OCI-LY1 (cell line): ENCODE results near the gene RPS14.

Experiments
- H2AFZ ChIP-seq: fragments of 200-600 bp; sonication (generic), shearing (Covaris generic); 2 replicates; pipeline ENCODE4 v1.6.0; 2014; ENCODE audit warnings: antibody characterized with exemption, mild to moderate bottlenecking, low read length
- H3F3A ChIP-seq: fragments of 200-600 bp; sonication (generic), shearing (Covaris generic); 2 replicates; pipeline ENCODE4 v1.6.0; 2014; ENCODE audit warnings: mild to moderate bottlenecking, antibody characterized with exemption, low read length, moderate library complexity; ENCODE audit not compliant: insufficient read depth
- H3K27ac ChIP-seq: fragments of 200-600 bp; sonication (generic); 2 replicates; pipeline ENCODE4 v1.5.1; 2014; ENCODE audit warnings: low read length, mixed run types, mild to moderate bottlenecking, low read depth; ENCODE audit not compliant: poor library complexity, severe bottlenecking
- H3K27me3 ChIP-seq: fragments of 200-600 bp; sonication (generic); 2 replicates; pipeline ENCODE4 v1.6.0; 2014; ENCODE audit warnings: antibody characterized with exemption, mild to moderate bottlenecking, low read length, moderate library complexity; ENCODE audit not compliant: insufficient read depth
- H3K36me3 ChIP-seq: fragments of 200-600 bp; sonication (generic); 2 replicates; pipeline ENCODE4 v1.6.1; 2014; ENCODE audit warnings: mild to moderate bottlenecking, antibody characterized with exemption, low read length, moderate library complexity, mixed read lengths; ENCODE audit not compliant: insufficient read depth
- H3K4me1 ChIP-seq: fragments of 200-600 bp; sonication (generic); 2 replicates; pipeline ENCODE4 v1.5.1; 2014; ENCODE audit warnings: mild to moderate bottlenecking, low read length, moderate library complexity; ENCODE audit not compliant: insufficient read depth, severe bottlenecking
- H3K4me2 ChIP-seq: fragments of 200-600 bp; sonication (generic), shearing (Covaris generic); 2 replicates; pipeline ENCODE4 v1.6.1; 2014; ENCODE audit warnings: low read length
- H3K4me3 ChIP-seq: fragments of 200-600 bp; sonication (generic); 2 replicates; pipeline ENCODE4 v1.5.1; 2014; ENCODE audit warnings: low read length, low read depth, mild to moderate bottlenecking, mixed read lengths; ENCODE audit not compliant: poor library complexity, severe bottlenecking
- H3K79me2 ChIP-seq: fragments of 200-600 bp; shearing (Covaris generic); 2 replicates; pipeline ENCODE4 v1.6.1; 2016; ENCODE audit warnings: mixed run types, low read length, mixed read lengths; ENCODE audit not compliant: insufficient read depth
- H3K9ac ChIP-seq: fragments of 200-600 bp; sonication (generic), shearing (Covaris generic); 2 replicates; pipeline ENCODE4 v1.6.1; 2014; ENCODE audit warnings: mild to moderate bottlenecking, low read length, mixed read lengths
- H3K9me2 ChIP-seq: fragments of 200-600 bp; sonication (generic), shearing (Covaris generic); 2 replicates; pipeline ENCODE4 v1.6.1; 2014; ENCODE audit warnings: low read depth, mild to moderate bottlenecking, low read length, mixed read lengths
- H3K9me3 ChIP-seq: fragments of 200-600 bp; shearing (Covaris generic); 2 replicates; pipeline ENCODE4 v1.6.1; 2014; ENCODE audit warnings: low read length, mixed read lengths
- H4K20me1 ChIP-seq: fragments of 200-600 bp; sonication (generic), shearing (Covaris generic); 2 replicates; pipeline ENCODE4 v1.6.0; 2016; ENCODE audit warnings: mild to moderate bottlenecking, low read length; ENCODE audit not compliant: insufficient read depth
- EZH2 ChIP-seq: fragments of 200-600 bp; sonication (generic), shearing (Covaris generic); IDR thresholded peaks from 2 replicates; pipeline ENCODE4 v1.8.0; 2017; ENCODE audit warnings: borderline replicate concordance, mixed run types, mild to moderate bottlenecking, antibody characterized with exemption, low read length, moderate library complexity, mixed read lengths
- TF ChIP-seq, protein P1 (sequence below): fragments of 200-600 bp; sonication (generic), shearing (Covaris generic); IDR thresholded peaks from 2 replicates; pipeline ENCODE4 v1.5.1; 2017; ENCODE audit warnings: mild to moderate bottlenecking, antibody characterized with exemption, low read length, moderate library complexity, mixed read lengths

The RPS14 gene

GRCh38 chr5:150413176-150413901 lies 36.2 kb downstream of the RPS14 start:
- Histone ChIP-seq H3F3A (peaks cover 17% of the 10 kb centered on the region), H3K79me2 (peaks cover 7% of the 10 kb centered on the region; the same call in 1 of the 2 replicates), H3K36me3 (peaks cover 11% of the 10 kb centered on the region; the same call in 1 of the 2 replicates), H3K27ac (peak overlapping the region; percentile 98), H3K9me2 (no peaks in the 10 kb centered on the region), H3K9me3 (no peaks in the 10 kb centered on the region), H3K9ac (peak overlapping the region; percentile 80), H3K4me1 (peaks cover 56% of the 10 kb centered on the region), H3K4me2 (peak overlapping the region; percentile 91), H4K20me1 (no peaks in the 10 kb centered on the region), H2AFZ (no peak overlapping the region), H3K27me3 (no peaks in the 10 kb centered on the region), H3K4me3 (peak overlapping the region; percentile 75)
- no peak for TF ChIP-seq EZH2
- TF ChIP-seq, protein P1, sequence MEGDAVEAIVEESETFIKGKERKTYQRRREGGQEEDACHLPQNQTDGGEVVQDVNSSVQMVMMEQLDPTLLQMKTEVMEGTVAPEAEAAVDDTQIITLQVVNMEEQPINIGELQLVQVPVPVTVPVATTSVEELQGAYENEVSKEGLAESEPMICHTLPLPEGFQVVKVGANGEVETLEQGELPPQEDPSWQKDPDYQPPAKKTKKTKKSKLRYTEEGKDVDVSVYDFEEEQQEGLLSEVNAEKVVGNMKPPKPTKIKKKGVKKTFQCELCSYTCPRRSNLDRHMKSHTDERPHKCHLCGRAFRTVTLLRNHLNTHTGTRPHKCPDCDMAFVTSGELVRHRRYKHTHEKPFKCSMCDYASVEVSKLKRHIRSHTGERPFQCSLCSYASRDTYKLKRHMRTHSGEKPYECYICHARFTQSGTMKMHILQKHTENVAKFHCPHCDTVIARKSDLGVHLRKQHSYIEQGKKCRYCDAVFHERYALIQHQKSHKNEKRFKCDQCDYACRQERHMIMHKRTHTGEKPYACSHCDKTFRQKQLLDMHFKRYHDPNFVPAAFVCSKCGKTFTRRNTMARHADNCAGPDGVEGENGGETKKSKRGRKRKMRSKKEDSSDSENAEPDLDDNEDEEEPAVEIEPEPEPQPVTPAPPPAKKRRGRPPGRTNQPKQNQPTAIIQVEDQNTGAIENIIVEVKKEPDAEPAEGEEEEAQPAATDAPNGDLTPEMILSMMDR, result no peak

- Histone ChIP-seq H3K79me2 (peaks cover 7% of the 10 kb centered on the region; the same call in 1 of the 2 replicates), H3K9me2 (no peaks in the 10 kb centered on the region), H3F3A (peaks cover 17% of the 10 kb centered on the region), H3K9me3 (no peaks in the 10 kb centered on the region), H3K9ac (peak within 1 kb of the TSS; percentile 80), H3K27me3 (no peaks in the 10 kb centered on the region), H3K4me2 (peak within 1 kb of the TSS; percentile 91), H4K20me1 (no peaks in the 10 kb centered on the region), H3K27ac (peak within 1 kb of the TSS; percentile 98), H3K4me3 (peak within 1 kb of the TSS; percentile 75), H2AFZ (no peak within 1 kb of the TSS), H3K36me3 (peaks cover 16% of the 10 kb centered on the region; the same call in 1 of the 2 replicates), H3K4me1 (peaks cover 64% of the 10 kb centered on the region)
- TF ChIP-seq, protein P1, result no peak
- no peak for TF ChIP-seq EZH2
Measured at GRCh38 chr5:150412319-150413175, 37.0 kb downstream of the RPS14 start, which contains the start of gene CD74. TSS of gene CD74 (minus strand) at chr5:150412910. CDS start at chr5:150412749, 161 bp downstream.

DNA sequence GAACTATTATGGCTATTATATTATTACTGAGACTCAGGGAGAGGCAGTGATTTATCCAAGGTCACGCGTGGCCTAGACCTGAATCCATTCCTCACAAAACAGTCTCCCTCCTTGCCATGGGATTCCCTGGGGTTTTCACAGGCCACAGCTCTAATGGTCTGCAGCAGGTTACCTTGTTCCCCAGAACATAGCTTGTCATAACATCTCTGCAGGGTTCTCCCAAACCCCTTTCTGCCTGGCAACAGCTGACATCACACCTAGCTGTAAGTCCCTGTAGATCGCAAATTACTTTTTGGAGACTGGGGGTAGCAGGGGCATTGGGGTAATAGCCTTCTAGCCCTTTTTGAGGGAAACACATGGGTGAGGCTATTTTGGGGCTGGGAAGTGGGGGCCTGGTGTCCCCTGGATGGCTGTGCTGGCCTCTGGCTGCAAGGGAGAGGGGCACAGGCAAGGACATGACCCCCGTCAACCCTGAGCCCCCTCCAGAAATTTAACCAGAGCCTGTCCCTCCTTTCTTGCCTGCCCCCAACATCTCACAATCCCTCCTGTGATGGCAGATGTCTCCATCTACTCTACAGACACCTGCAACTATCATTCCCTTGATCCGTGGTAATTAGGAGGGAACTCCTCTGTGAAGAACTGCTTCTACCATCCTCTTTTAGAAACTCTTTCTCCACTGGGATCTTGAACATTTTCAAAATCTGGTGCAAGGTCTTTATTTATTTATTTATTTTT lies 38.1 kb downstream of the RPS14 start:
- Histone ChIP-seq H3K9ac (peak overlapping the region; percentile 80), H3K27ac (peak overlapping the region; percentile 98), H3K9me2 (no peaks in the 10 kb centered on the region), H3K27me3 (no peaks in the 10 kb centered on the region), H3F3A (peaks cover 17% of the 10 kb centered on the region), H3K4me1 (peaks cover 73% of the 10 kb centered on the region), H3K9me3 (no peaks in the 10 kb centered on the region), H2AFZ (no peak overlapping the region), H3K4me2 (peak overlapping the region; percentile 91), H3K4me3 (peak overlapping the region; percentile 75), H3K36me3 (peaks cover 28% of the 10 kb centered on the region; the same call in 1 of the 2 replicates), H4K20me1 (no peaks in the 10 kb centered on the region), H3K79me2 (peaks cover 7% of the 10 kb centered on the region; the same call in 1 of the 2 replicates)
- TF ChIP-seq EZH2, result no peak
- TF ChIP-seq, protein P1, result no peak
